Measurements from ENCODE around the gene SH2D3C.
A peak's percentile ranks its signal among the peaks of the same experiment; 100 is the strongest.
"Not testable (repeated sequence)": the region's sequence is repeated elsewhere in the genome, so short reads cannot be mapped to it uniquely, and the experiment has no call there.

Gene SH2D3C

DNA sequence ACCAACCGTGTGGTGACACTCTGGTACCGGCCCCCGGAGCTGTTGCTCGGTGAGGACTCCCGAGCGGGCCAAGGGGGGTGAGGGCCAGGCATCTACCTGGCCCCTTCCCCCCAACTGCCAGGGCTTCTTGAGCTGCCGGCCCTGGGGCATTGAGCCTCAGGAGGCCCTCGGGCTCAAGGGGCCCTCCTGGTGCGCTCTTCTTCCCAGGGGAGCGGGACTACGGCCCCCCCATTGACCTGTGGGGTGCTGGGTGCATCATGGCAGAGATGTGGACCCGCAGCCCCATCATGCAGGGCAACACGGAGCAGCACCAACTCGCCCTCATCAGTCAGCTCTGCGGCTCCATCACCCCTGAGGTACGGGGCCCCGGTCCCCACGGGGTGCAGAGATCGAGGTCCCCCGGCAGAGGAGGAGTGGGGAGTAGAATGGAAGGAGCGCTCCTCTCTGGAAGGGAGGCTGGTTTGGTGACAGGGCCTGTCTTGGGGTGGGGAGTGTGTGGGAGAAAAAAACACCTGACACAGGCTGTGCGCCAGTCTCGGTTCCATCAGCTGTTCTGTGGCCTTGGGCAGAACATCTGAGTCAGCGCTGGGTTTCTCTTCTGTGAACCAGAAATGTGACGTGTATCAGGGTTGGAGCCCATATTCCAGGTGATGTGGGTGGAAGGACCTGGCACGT is 10.0 kb upstream of the SH2D3C start:
- DNase-seq (ENCODE audit: low read depth), result no peak
- no peak overlapping the region for H3K4me3 ChIP-seq (ENCODE audit: low read depth, low read length)

DNA sequence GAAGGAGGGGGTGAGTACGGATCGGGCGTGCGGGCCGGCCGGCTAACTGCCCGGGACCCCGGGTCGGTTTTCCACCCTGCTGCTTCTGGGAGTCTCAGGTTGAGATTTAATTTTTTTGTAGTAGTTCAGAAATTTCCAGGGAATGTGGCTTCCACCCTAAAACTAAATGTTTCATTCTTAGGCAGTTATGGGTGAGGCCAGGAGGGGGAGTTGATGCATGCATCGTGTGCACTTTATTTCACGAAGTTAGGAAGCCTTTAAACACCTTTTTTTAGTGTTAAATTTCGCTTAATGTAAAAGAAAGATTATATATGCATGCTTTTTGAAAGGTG is 8.3 kb upstream of the SH2D3C start:
- no peak for DNase-seq (ENCODE audit: low read depth)
- peak overlapping the region; percentile 84 for H3K4me3 ChIP-seq (ENCODE audit: low read depth, low read length)

DNA sequence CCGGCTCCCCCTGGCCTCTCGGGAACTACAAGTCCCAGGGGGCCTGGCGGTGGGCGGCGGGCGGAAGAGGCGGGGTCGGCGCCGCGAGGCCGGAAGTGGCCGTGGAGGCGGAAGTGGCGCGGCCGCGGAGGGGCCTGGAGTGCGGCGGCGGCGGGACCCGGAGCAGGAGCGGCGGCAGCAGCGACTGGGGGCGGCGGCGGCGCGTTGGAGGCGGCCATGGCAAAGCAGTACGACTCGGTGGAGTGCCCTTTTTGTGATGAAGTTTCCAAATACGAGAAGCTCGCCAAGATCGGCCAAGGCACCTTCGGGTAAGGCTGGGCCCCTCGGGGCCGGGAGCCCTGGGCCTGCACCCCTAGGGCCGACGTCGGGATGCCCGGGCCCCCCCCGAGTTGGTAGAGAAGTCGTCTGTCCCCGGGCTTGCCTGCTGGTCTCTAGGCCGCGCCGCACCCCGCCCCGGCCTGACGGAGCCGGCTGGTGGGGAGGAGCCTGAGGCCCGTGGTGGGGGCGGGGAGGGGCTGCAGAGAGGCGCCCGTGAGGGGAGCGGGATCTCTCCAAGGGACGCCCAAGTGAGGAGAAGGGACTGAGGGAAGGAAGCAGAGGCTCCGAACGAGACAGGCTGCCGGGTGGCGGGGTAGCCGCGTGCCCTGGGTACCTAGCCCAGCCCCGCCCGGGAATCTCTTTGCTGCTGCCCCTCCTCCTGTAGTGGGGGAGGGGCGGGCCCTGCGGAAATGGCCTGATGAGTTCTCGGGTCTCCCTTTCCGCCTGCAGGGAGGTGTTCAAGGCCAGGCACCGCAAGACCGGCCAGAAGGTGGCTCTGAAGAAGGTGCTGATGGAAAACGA is 7.7 kb upstream of the SH2D3C start, which contains the start of gene CDK9:
Gene CDK9, plus strand, starts transcription at position 102 of the 840 bp plus-strand sequence. Its CDS starts 115 bp downstream, at position 217.
- peak; percentile 57 for DNase-seq (ENCODE audit: low read depth)
- peak within 1 kb of the TSS; percentile 84 for H3K4me3 ChIP-seq (ENCODE audit: low read depth, low read length)

DNA sequence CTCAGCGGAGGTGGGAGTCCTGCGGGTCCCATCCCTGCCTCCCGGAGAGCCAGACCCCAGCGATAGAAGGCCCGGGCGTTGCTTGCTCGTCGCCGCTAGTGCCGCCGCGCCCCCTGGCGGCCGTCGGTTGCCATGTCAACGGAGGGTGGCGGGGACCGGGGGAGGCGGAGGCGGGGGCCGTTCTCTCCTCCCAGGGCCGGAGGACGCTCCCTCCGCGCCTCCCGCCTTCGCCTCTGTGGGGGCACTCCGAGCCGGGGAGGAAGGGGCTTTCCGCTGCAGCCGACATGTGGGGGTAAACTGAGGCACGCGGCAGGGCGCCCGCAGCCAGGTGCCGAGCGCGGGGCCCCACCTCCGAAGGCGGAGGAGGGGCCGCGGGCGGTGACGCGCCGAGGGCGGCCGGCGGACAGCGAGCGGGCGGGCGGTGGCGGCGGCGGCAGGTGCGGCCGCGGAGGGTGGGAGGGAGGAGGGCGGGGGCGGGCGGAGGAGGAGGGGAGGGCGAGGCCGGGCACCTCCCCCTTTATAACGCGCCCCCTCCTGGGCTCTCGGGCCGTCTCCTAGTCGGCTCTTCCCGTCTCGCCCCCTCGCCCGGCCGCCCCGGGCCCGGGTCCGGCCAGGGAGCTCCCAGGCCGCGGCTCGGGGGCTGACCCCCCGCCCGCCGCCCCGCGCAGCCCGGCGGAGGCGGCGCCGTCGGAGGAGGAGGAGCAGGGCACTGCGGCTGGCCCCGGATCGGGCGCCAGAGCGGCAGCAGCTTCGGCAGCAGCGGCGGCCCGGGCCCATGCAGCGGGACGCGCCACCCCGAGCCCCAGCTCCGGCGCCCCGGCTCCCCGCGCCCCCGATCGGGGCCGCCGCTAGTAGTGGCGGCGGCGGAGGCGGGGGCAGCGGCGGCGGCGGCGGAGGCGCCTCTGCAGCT is 6.8 kb upstream of the SH2D3C start:
- DNase-seq (ENCODE audit: low read depth), result no peak
- peak overlapping the region; percentile 84 for H3K4me3 ChIP-seq (ENCODE audit: low read depth, low read length)

DNA sequence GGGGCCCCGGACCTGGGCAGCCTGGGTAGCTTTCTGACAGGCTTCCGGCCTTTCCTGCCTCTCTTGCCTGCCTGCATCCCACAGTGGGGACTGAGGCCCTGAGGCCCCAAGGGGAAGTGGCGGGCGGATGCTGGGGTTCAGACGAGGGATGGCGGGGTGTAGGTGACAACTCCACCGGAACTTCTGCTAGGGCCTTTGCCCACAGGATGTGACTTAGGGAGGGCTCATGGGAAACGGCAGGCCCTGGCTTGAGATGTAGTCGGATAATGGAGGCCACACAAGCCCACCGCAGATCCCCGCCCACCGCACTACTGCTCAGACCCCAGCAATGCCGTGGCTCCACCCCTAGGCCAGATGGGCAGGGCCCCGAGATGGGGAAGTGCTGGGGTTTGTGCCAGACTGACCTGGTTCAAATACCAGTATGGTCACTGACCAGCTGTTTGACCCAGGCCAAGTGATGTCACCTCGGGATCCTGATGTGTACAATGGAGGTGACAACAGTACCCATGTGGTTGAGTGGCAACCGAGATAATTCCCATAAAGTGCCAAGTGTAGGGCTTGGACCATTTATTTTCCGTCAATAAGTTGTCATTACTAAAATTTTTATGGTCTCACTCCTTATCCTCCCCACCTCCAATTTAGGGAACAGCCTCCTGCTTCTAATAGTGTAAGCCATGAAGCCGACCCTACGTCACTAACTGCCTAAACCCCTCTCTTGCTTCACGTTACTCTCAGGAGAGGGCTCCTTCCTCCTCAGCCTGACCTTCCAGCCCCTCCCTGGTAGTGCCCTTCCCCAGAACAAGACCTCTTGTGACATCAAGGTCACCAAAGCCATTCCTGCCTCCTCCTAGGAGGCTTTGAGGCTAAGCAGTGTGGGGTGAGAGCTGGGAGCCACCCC is 4.9 kb upstream of the SH2D3C start:
- no peak for DNase-seq (ENCODE audit: low read depth)
- no peak overlapping the region for H3K4me3 ChIP-seq (ENCODE audit: low read depth, low read length)

DNA sequence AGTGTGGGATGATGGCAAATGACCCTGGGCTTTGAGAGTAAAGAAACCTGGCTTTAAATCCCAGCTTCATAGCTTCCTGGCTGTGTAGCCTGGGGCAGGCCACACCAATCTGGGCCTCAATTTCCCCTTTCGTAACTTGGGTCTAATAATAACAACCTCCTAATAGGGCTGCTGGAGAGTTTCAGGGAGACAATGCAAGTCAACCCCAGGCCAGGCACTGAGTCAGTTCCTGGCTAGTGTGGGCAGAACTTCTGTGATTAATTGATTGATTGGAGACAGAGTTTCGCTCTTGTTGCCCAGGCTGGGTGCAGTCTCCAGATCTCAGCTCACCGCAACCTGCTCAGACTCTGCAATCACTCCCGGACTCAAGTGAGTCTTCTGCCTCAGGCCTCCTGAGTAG is 3.3 kb upstream of the SH2D3C start:
- no peak for DNase-seq (ENCODE audit: low read depth)
- H3K4me3 ChIP-seq (ENCODE audit: low read depth, low read length), result no peak overlapping the region

DNA sequence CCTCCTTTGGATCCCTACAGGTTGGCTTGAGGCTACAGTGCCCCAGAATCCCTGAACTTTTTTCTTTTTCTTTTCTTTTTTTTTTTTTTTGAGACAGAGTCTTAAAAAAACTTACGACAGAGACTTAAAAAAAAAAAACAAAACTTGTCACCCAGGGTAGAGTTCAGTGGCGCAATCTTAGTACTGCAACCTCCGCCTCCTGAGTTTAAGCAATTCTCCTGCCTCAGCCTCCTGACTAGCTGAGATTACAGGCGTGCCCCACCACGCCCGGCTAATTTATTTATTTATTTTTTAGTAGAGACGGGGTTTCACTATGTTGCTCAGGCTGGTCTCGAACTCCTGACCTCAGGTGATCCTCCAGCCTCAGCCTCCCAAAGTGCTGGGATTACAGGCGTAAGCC is 2.4 kb upstream of the SH2D3C start:
- DNase-seq (ENCODE audit: low read depth); H3K4me3 ChIP-seq (ENCODE audit: low read depth, low read length): not testable (repeated sequence)

DNA sequence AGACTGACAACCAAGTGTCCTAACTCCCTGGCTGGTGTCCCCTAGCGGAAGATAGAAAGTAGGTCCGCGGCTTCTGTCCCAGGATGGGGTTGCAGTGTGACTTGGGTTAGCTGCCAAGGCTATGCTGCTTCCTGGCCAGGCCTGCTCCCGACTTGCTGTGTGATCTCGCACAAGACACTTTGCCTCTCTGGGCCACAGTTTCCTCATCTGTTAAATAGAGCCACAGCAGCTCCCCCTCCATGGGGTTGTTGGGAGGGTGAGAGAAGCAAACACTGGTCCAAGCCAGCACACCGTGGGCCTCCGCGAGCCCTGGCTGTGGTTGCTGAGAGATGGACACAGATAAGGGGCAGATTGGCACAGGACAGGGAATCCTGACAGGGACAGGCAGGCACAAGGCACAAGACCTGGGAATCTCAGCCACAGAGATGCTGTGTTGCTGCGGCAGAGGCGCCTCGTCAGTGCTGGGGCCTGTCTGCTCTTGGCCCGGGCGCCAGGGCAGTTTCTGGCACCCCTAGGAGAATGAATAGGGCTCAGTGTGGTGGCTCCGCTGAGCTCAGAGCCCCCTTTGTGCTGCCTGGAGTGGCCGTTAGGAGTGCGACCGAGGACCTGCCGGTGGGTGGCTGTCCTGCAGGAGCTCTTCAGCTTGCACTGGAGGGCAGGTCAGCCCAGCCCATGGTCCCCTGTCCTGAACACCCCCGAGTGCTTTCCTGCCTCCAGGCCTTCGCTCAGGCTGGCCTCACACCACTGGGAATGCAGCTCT is 1.8 kb upstream of the SH2D3C start:
- no peak for DNase-seq (ENCODE audit: low read depth)
- H3K4me3 ChIP-seq (ENCODE audit: low read depth, low read length), result no peak overlapping the region

DNA sequence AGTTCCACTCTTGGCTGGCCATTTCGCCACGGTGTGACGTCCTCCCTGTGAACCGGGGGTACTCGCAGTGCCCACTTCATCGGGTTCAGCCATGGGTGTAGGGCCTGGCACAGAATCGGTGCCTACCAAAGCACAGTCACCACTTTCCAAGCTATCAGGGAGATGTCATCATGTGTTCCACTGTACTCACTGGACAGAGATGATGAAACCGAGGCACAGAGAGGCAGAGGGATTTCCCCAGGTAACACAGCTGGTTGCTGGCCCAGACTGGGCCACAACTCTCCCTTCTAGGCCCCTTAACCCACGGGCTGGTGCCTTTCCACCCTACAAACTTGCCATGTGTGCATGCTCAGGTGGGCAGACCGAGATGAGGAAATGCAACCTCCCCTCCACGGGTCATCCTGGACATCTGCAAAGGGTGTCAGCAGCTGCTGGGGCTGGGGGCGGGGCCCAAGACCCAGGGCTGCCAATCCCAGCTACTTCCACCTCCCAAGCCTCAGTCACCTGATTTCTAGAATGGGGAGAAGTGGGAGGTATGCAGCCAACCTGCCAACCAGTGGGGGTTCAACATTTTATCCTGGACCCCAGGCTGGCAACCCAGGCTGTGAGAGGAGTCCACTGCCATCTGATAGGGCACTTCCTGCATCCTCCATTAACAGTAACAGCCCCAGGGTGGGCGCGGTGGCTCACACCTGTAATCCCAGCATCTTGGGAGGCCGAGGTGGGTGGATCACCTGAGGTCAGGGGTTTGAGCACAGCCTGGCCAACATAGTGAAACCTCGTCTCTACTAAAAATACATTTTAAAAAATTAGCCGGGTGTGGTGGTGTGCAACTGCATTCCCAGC is 893 bp upstream of the SH2D3C start:
- DNase-seq (ENCODE audit: low read depth), result no peak
- H3K4me3 ChIP-seq (ENCODE audit: low read depth, low read length), result no peak overlapping the region

DNA sequence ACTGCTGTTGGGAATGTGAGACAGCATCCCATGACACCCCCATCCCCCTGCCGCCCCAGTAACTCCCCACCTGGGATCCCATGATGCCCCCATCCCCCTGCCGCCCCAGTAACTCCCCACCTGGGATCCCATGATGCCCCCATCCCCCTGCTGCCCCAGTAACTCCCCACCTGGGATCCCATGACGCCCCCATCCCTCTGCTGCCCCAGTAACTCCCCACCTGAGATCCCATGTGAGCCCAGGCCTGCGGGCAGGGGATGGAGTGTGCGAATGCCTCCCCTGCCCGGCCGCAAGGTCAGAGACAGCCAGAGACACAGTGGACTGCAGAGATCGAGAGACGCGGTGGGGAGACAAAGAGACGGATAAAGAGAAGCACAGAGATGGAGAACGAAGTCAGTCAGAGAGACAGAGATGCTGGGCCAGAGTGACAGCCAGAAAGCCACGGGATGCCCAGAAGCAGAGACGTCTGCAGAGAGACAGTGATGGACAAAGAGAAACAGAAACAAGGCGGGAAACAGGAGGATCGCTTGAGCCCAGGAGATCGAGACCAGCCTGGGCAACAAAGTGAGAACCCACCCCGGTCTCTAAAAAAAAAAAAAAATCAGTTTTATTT is 992 bp downstream of the SH2D3C start:
- H3K4me3 ChIP-seq (ENCODE audit: low read depth, low read length), result no peak overlapping the region

DNA sequence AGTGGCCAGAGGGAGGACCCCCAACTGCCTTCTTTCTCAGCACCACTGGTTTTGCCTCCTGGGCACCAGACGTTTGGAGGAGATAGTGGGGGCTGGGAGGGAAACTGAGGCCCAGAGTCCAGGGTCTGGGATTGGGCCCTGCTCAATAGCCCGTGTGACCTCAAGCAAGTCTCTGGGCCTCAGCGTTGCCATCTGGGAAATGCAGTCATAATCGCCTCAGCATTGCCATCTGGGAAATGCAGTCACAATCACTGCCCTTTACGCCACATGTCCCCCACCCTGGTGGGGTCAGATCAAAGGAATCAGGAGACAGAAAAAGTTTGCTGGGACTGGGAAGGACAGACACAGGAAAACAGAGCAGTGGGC is 1.6 kb downstream of the SH2D3C start:
- no peak overlapping the region for H3K4me3 ChIP-seq (ENCODE audit: low read depth, low read length)
- DNase-seq (ENCODE audit: low read depth), result no peak

More for the DNA sequence above, 992 bp downstream of the SH2D3C start:
- no peak for DNase-seq (ENCODE audit: low read depth)

DNA sequence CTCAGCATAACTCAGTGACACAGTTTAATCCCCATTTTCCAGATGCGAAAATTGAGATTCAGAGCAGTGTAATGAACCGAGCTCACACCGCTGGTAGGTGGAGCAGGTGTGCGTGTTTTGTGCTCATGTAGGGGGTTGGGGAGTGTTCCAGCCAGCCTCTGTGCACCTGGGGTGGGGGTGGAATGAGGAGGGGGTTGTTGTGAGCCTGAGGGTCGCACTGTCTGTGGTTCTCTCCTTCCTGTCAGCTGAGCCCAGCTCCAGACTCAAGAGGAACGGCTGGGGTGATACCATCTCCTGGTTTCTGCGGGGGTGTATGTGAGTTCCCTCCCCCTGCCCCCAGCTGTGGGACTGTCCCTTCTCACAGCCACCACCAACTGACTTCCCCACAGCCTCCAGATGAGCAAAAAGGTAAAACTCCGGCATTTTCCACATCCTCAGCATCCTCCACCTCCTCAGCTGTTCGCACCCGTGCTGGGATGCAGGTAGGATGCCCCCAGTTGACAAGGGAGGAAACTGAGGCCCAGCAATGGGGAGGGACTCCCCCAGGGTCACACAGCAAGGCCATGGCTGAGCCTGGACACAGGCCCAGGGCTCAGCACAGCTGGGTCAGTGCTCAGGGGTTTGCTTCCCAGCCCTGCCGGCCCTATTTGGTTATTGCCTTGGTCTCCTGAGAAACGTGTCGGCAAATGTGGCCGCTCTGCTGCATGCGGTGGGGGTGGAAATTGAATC is 2.1 kb downstream of the SH2D3C start:
- H3K4me3 ChIP-seq (ENCODE audit: low read depth, low read length), result no peak overlapping the region
- DNase-seq (ENCODE audit: low read depth), result no peak

DNA sequence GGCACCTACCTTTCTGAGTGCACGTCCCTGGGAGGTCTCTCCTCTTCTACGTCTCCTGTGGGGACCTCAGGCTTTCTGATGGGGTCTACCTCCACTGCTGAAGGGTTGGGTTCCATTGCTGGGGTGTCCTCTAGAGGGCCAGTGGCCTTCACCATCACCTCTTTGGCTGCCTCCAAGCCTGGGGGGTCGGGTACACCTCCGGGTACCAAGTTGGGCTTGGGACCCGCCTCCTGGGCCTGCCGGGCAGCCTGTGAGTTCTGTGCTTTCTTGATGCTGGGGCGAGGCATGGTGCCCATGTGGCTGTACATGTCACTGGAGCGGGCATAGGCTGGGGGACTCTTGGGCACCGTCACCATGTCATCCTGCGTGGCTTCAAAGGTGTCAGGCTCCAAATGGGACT is 4.5 kb downstream of the SH2D3C start:
- DNase-seq (ENCODE audit: low read depth), result no peak
- no peak overlapping the region for H3K4me3 ChIP-seq (ENCODE audit: low read depth, low read length)

DNA sequence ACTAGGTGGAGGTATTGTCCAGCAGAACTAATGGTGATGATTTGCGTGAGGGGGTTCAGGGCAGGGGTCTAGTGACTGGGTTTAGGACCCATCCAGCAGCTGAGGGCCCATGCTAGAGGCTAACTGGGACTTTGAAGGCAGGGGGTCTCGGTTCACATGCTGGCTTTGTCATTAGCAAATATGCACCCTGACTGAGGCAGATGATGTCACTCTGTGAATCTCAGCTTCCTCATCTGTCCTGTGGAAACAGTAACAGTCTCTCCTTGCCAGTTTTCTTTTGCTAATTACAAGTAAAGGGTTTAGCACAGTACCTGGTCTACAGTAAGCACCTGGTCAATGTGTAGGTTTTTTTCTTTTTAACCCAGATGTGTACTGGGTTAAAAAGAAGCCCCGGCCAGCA is 5.2 kb downstream of the SH2D3C start:
- H3K4me3 ChIP-seq (ENCODE audit: low read depth, low read length), result no peak overlapping the region
- DNase-seq (ENCODE audit: low read depth), result no peak

DNA sequence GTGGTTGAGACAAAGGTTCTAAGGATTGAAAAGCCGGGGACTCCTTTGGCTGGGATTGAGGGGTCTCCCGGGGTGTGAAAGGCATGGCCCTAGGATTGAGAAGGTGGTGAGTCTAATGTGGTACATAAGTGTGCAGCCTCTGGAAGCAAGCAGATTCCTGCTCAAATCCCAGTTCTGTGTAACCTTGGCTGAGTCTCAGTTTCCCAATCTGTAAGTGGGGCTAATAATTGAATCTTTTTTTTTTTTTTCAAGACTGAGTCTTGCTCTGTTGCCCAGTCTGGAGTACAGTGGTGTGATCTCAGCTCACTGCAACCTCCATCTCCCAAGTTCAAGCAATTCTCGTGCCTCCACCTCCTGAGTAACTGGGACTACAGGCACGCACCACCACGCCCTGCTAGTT is 5.9 kb downstream of the SH2D3C start:
- DNase-seq (ENCODE audit: low read depth), result no peak
- H3K4me3 ChIP-seq (ENCODE audit: low read depth, low read length), result no peak overlapping the region

DNA sequence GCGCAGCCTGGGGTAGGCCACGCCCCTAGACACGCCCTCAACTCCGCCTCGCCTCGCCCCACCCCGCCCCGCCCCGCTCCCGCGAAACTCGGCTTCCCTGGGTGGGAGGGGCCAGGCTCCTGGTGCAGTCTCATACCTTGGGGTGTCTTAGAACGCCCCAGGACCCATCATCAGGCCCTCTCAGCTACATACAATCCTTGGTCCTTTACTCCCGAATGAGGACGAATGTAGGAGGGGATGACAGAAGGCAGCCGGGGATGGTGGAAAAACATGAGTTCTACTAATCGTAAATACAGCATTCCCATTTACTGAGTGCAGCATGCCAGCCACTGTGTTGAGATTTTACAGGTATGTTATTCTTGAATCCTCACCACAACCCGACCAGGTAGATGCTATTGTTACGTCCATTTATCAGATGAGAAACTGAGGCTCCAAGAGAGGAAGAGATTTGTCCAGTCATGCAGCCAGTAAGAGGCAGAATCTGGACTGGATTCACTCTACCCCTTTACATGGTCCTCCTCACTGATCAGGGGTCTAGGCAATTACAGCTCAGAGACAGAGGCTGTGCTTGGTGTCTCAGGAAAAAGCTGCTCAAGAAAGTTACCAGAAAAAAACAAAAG is 6.8 kb downstream of the SH2D3C start:
- H3K4me3 ChIP-seq (ENCODE audit: low read depth, low read length), result peak overlapping the region; percentile 53
- no peak for DNase-seq (ENCODE audit: low read depth)

All from skeletal muscle cell (primary cell).